Naive thymus-derived CD8-positive, alpha-beta T cell (primary cell): ENCODE data around the gene IL27RA. TPM values are rescaled to one million over a fixed set of nuclear protein-coding genes. Genes with fewer than 3 reads are reported as not detected.
"Not testable (repeated sequence)": the region's sequence is repeated elsewhere in the genome, so short reads cannot be mapped to it uniquely, and the experiment has no call there.

Experiments used
- ATAC-seq, 2 donors: fragments of 150-1000 bp; cut with Tn5 transposase in 1 of 2; sonication (Bioruptor Pico), chemical (Tn5 transposase) in 1 of 2; 1 replicate in 1 of 2; 2 replicates in 1 of 2; pipeline ENCODE4 v1.10.0; 2021; ENCODE audit warnings: mild to moderate bottlenecking in 2 of 2, moderate library complexity in 2 of 2
- POLR2A ChIA-PET: fragments of 350-600 bp; sonication (Branson Sonifier 250); formaldehyde crosslinking; loops from one replicate; lab custom pipeline; 2021; ENCODE audit warnings: antibody characterized with exemption; lab: Charles Lee
- DNase-seq, 10 donors: peaks; one replicate each; pipeline versions ENCODE4 v3.0.0 to v3.0.0-alpha.2; 2020 to 2022
- H3K27ac Mint-ChIP-seq, 10 donors: one replicate each; pipeline ENCODE4 v1.8.0; 2020 to 2022; ENCODE audit warnings: mild to moderate bottlenecking in 10 of 10, mixed read lengths in 10 of 10, moderate library complexity in 4 of 10, inconsistent platforms in 1 of 10
- H3K27me3 Mint-ChIP-seq, 5 donors: one replicate each; pipeline ENCODE4 v1.8.0; 2021 to 2022; ENCODE audit warnings: mixed read lengths in 5 of 5
- H3K36me3 Mint-ChIP-seq, 3 donors: one replicate each; pipeline ENCODE4 v1.8.0; 2020 to 2022; ENCODE audit warnings: mixed read lengths in 3 of 3, mild to moderate bottlenecking in 2 of 3, inconsistent platforms in 1 of 3
- H3K4me1 Mint-ChIP-seq, 4 donors: one replicate each; pipeline ENCODE4 v1.8.0; 2021 to 2022; ENCODE audit warnings: mixed read lengths in 4 of 4
- H3K4me3 Mint-ChIP-seq, 10 donors: one replicate each; pipeline ENCODE4 v1.8.0; 2020 to 2022; ENCODE audit warnings: mild to moderate bottlenecking in 10 of 10, mixed read lengths in 10 of 10, moderate library complexity in 6 of 10, inconsistent platforms in 1 of 10
- H3K9me3 Mint-ChIP-seq, 9 donors: one replicate each; pipeline ENCODE4 v1.8.0; 2020 to 2022; ENCODE audit warnings: mixed read lengths in 9 of 9, mild to moderate bottlenecking in 3 of 9, inconsistent platforms in 1 of 9, moderate library complexity in 1 of 9
- polyA plus RNA-seq, 3 donors: library from polyadenylated mRNA; unstranded; fragments of 300-500 nt; fragmentation: Illumina TruSeq; gene quantifications; one replicate each; pipeline ENCODE4 v1.2.3, GENCODE V29; 2021
- total RNA-seq, 8 experiments: library from RNA in 2 of 8; stranded (reverse) in 2 of 8; gene quantifications; one replicate each; pipeline ENCODE4 v1.2.3 and lab custom pipeline; 2021 to 2026

IL27RA gene
- total and polyA plus RNA-seq, 5 experiments from 2014 or later = 54.2 to 91.2 (median 54.7) TPM

DNA sequence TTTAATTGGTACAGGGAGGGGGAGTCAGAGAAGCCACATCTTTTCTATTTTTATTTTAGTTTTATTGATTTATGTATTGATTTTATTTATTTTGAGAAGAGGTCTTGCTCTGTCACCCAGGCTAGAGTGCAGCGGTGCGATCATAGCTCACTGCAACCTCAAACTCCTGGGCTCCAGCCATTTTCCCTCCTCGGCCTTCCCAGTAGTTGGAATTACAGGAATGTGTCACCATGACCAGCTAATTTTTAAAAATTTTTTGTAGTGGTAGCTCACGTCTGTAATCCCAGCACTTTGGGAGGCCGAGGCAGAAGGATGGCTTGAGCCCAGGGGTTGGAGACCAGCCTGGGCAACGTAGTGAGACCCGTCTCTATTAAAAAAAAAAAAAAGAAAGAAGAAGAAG, 4.1 kb downstream of the IL27RA start:
- no peaks in the 10 kb centered on the region for H3K27me3 Mint-ChIP-seq
- H3K27ac Mint-ChIP-seq = peak overlapping the region in 5 of 10 donors; percentile 27 to 80 (median 52)
- peaks cover 2 to 67% (median 3%) of the 10 kb centered on the region in 3 donors for H3K36me3 Mint-ChIP-seq
- DNase-seq = no peak
- ATAC-seq = no peak
- no peaks in the 10 kb centered on the region for H3K9me3 Mint-ChIP-seq
- peaks cover 12 to 46% (median 35%) of the 10 kb centered on the region in 4 donors for H3K4me1 Mint-ChIP-seq
- no peak overlapping the region for H3K4me3 Mint-ChIP-seq
- POLR2A ChIA-PET = interaction anchor here (0.7 kb wide), 3 partner anchors 46 to 131 kb away, joined by 3 to 6 read pairs (median 5); no protein-coding TSS in a partner anchor

GRCh38 chr19:14039181-14039580, 7.6 kb downstream of the IL27RA start:
- Mint-ChIP-seq H3K27ac (peak overlapping the region in 5 of 10 donors; percentile 29 to 78 (median 58)), H3K9me3 (no peaks in the 10 kb centered on the region), H3K36me3 (peaks cover 0 to 85% (median 6%) of the 10 kb centered on the region in 3 donors), H3K27me3 (no peaks in the 10 kb centered on the region), H3K4me1 (peaks cover 3 to 38% (median 19%) of the 10 kb centered on the region in 4 donors), H3K4me3 (no peak overlapping the region)
- ATAC-seq (no peak), DNase-seq (no peak)
- POLR2A ChIA-PET = interaction anchor here (0.7 kb wide), 1 partner anchor 10 kb away, joined by 4 read pairs; no protein-coding TSS in a partner anchor

DNA sequence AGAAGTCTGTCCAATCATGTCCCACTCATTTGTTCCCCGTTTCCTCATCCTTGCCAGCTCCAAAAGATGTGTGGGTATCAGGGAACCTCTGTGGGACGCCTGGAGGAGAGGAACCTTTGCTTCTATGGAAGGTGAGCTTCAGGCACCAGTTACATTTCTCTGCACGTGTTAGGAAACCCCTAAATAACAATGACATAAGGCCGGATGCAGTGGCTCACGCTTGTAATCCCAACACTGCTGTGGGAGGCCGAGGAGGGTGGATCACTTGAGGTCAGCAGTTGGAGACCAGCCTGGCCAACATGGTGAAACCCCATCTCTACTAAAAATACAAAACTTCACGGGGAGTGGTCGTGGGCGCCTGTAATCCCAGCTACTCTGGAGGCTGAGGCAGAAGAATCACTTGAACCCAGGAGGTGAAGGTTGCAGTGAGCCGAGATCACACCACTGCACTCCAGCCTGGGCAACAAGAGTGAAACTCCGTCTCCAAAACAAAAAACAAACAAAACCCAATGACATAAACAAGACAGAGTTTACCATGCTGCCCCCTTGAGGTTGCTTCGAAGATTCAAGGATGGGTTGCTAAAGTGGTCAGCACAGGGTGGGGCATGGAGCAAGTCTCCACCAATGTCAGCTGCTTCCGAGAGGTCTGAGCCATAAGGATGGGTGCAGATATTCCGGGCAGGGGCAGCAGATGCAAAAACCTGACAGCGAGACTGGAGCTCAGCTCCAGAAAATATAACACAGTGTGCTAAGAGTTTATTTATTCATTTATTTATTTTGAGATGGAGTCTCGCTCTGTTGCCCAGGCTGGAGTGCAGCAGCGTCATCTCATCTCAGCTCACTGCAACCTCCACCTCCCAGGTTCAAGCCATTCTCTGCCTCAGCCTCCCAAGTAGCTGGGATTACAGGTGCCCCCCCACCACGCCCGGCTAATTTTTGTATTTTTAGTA, 11.4 kb downstream of the IL27RA start:
- Mint-ChIP-seq H3K4me1 (peaks cover 2 to 25% (median 14%) of the 10 kb centered on the region in 4 donors), H3K4me3 (peak overlapping the region in 1 of 10 donors; percentile 48), H3K36me3 (peaks cover 0 to 88% (median 6%) of the 10 kb centered on the region in 3 donors), H3K27ac (peak overlapping the region; percentile 72 to 95 (median 87))
- POLR2A ChIA-PET = interaction anchor here (0.7 to 1.5 kb wide), 4 partner anchors 11 to 164 kb away, joined by 3 to 7 read pairs (median 4); partner anchors contain the start of gene IL27RA
- DNase-seq = peak in 7 of 10 donors; percentile 24 to 48 (median 37)
- H3K27me3 Mint-ChIP-seq, H3K9me3 Mint-ChIP-seq: not testable (repeated sequence)
- peak; percentile 54 to 70 for ATAC-seq

DNA sequence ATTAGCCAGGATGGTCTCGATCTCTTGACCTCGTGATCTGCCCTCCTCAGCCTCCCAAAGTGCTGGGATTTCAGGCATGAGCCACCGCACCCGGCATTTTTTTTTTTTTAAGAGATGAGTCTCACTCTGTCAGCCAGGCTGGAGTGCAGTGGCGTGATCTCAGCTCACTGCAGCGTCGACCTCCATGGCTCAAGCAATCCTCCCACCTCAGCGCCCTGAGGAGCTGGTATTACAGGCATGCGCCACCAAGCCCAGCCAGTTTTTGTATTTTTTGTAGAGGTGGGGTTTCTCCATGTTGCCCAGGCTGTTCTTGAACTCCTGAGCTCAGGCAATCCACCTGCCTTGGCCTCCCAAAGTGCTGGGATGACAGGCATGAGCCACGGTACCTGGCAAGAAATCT, 16.3 kb downstream of the IL27RA start:
- ATAC-seq, H3K4me3 Mint-ChIP-seq, H3K9me3 Mint-ChIP-seq, H3K27me3 Mint-ChIP-seq, DNase-seq, H3K27ac Mint-ChIP-seq: not testable (repeated sequence)
- Mint-ChIP-seq H3K4me1 (peaks cover 3 to 13% (median 9%) of the 10 kb centered on the region in 4 donors), H3K36me3 (peaks cover 0 to 87% (median 25%) of the 10 kb centered on the region in 3 donors)
- POLR2A ChIA-PET = interaction anchor here (0.7 to 1.7 kb wide), 6 partner anchors 16 to 167 kb away, joined by 3 to 5 read pairs (median 4); partner anchors contain the start of genes DCAF15, IL27RA and RFX1

DNA sequence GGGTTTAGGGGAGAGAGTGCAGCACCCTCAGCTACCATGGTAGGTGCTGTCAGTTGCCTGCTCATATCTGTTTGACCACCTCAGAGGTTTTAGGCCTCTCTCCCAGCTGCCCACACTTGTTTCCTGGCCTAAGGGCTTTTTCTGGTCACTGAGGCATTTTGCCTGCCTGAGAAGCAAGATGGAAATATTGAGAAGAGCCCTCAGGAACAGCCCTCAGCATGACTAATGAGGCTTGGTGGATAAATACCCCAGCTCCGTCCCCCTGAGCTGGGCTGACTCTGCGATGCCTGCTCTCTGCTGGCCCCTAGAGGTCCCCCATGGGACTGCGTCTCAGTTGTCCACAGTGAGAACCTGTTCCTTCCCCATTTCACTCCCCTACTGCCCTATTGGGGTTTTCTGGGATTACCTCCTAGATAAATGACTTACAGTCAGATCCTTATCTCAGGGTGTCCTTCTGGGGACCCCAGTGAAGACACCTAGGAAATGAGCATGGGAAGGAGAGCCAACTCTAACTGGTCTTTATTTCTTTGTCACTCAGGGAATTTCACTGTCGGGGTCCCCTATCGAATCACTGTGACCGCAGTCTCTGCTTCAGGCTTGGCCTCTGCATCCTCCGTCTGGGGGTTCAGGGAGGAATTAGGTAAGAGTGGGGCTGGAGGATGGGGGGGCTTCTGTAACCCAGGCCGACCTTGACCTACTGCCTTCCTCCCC, 17.0 kb downstream of the IL27RA start:
- no peak overlapping the region for H3K4me3 Mint-ChIP-seq
- DNase-seq (peak; percentile 54 to 81 (median 70)), ATAC-seq (peak; percentile 72 to 89)
- peaks cover 1 to 12% (median 7%) of the 10 kb centered on the region in 4 donors for H3K4me1 Mint-ChIP-seq
- H3K27ac Mint-ChIP-seq = peak overlapping the region in 8 of 10 donors; percentile 13 to 82 (median 72)
- peaks cover 0 to 88% (median 27%) of the 10 kb centered on the region in 3 donors for H3K36me3 Mint-ChIP-seq
- peaks cover 0 to 2% (median 0%) of the 10 kb centered on the region in 9 donors for H3K9me3 Mint-ChIP-seq
- H3K27me3 Mint-ChIP-seq = no peaks in the 10 kb centered on the region
- POLR2A ChIA-PET = interaction anchor here (0.7 to 1.7 kb wide), 7 partner anchors 17 to 259 kb away, joined by 3 to 5 read pairs (median 4); partner anchors contain the start of genes DCAF15, IL27RA and RFX1

GRCh38 chr19:14050512-14050911, 18.9 kb downstream of the IL27RA start:
- POLR2A ChIA-PET = interaction anchor here (0.6 to 0.7 kb wide), 2 partner anchors 276 to 301 kb away, joined by 4 to 5 read pairs; partner anchors contain the start of gene C19orf53
- peaks cover 3 to 19% (median 10%) of the 10 kb centered on the region in 4 donors for H3K4me1 Mint-ChIP-seq

DNA sequence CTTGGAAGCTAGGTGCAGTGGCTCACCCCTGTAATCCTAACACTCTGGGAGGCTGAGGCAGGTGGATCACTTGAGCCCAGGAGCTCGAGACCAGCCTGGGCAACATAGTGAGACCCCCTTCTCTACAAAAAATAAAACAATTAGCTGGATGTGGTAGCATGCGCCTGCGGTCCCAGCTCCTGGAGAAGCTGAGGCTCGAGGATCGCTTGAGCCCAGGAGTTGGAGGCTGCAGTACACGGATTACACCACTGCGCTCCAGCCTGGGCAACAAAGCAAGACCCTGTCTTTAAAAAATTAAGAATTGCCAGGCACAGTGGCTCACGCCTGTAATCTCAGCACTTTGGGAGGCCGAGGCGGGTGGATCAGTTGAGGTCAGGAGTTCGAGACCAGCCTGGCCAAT, 19.4 kb downstream of the IL27RA start:
- ATAC-seq, H3K27ac Mint-ChIP-seq, POLR2A ChIA-PET: not testable (repeated sequence)

More at GRCh38 chr19:14050512-14050911, 18.9 kb downstream of the IL27RA start:
- ATAC-seq = no peak
- Mint-ChIP-seq H3K4me3 (no peak overlapping the region), H3K27ac (peak overlapping the region in 4 of 10 donors; percentile 19 to 71 (median 51)), H3K27me3 (no peaks in the 10 kb centered on the region), H3K9me3 (peaks cover 0 to 2% (median 0%) of the 10 kb centered on the region in 9 donors), H3K36me3 (peaks cover 0 to 82% (median 27%) of the 10 kb centered on the region in 3 donors)
- DNase-seq = no peak

GRCh38 chr19:14051980-14052379, 20.4 kb downstream of the IL27RA start:
- DNase-seq (no peak), ATAC-seq (no peak)
- Mint-ChIP-seq H3K9me3 (peaks cover 0 to 2% (median 0%) of the 10 kb centered on the region in 9 donors), H3K4me1 (peaks cover 3 to 12% (median 8%) of the 10 kb centered on the region in 4 donors), H3K36me3 (peaks cover 0 to 68% (median 25%) of the 10 kb centered on the region in 3 donors), H3K27me3 (peaks cover 0 to 3% (median 0%) of the 10 kb centered on the region in 5 donors), H3K27ac (peak overlapping the region in 2 of 10 donors; percentile 65 to 88), H3K4me3 (no peak overlapping the region)
- POLR2A ChIA-PET = interaction anchor here (0.7 to 2.0 kb wide), 2 partner anchors 19 to 20 kb away, joined by 3 to 5 read pairs; partner anchors contain the start of gene IL27RA

More for the DNA sequence above, 19.4 kb downstream of the IL27RA start:
- H3K4me3 Mint-ChIP-seq, H3K27me3 Mint-ChIP-seq, DNase-seq, H3K9me3 Mint-ChIP-seq: not testable (repeated sequence)
- H3K4me1 Mint-ChIP-seq = peaks cover 1 to 19% (median 9%) of the 10 kb centered on the region in 4 donors
- peaks cover 0 to 77% (median 27%) of the 10 kb centered on the region in 3 donors for H3K36me3 Mint-ChIP-seq

- peaks cover 0 to 4% (median 0%) of the 10 kb centered on the region in 5 donors for H3K27me3 Mint-ChIP-seq
Observed at GRCh38 chr19:14052470-14052869, 20.9 kb downstream of the IL27RA start.

GRCh38 chr19:14053032-14053431, 21.5 kb downstream of the IL27RA start:
- H3K36me3 Mint-ChIP-seq = peaks cover 0 to 59% (median 25%) of the 10 kb centered on the region in 3 donors
- H3K27ac Mint-ChIP-seq = peak overlapping the region in 3 of 10 donors; percentile 37 to 85 (median 47)
- H3K27me3 Mint-ChIP-seq = peaks cover 0 to 9% (median 3%) of the 10 kb centered on the region in 5 donors
- H3K4me1 Mint-ChIP-seq = peaks cover 4 to 18% (median 12%) of the 10 kb centered on the region in 4 donors
- ATAC-seq (no peak), DNase-seq (no peak)
- POLR2A ChIA-PET = interaction anchor here (1.2 to 2.0 kb wide), 4 partner anchors 11 to 182 kb away, joined by 3 to 5 read pairs (median 3); partner anchors contain the start of genes IL27RA and RFX1
- H3K9me3 Mint-ChIP-seq = peaks cover 0 to 2% (median 0%) of the 10 kb centered on the region in 9 donors
- peak overlapping the region in 1 of 10 donors; percentile 55 for H3K4me3 Mint-ChIP-seq

More at GRCh38 chr19:14052470-14052869, 20.9 kb downstream of the IL27RA start:
- ATAC-seq (no peak), DNase-seq (no peak)
- POLR2A ChIA-PET = interaction anchor here (0.7 to 2.0 kb wide), 5 partner anchors 10 to 181 kb away, joined by 3 to 5 read pairs (median 3); partner anchors contain the start of genes IL27RA and RFX1
- peaks cover 0 to 64% (median 25%) of the 10 kb centered on the region in 3 donors for H3K36me3 Mint-ChIP-seq
- peaks cover 0 to 2% (median 0%) of the 10 kb centered on the region in 9 donors for H3K9me3 Mint-ChIP-seq
- H3K4me1 Mint-ChIP-seq = peaks cover 4 to 14% (median 8%) of the 10 kb centered on the region in 4 donors
- peak overlapping the region in 3 of 10 donors; percentile 43 to 88 (median 65) for H3K27ac Mint-ChIP-seq
- H3K4me3 Mint-ChIP-seq = no peak overlapping the region

GRCh38 chr19:14053500-14053899, 21.9 kb downstream of the IL27RA start:
- H3K27ac Mint-ChIP-seq = peak overlapping the region in 5 of 10 donors; percentile 40 to 75 (median 44)
- peaks cover 0 to 55% (median 22%) of the 10 kb centered on the region in 3 donors for H3K36me3 Mint-ChIP-seq
- ATAC-seq = no peak
- H3K4me1 Mint-ChIP-seq = peaks cover 5 to 21% (median 15%) of the 10 kb centered on the region in 4 donors
- no peak for DNase-seq
- H3K27me3 Mint-ChIP-seq = peaks cover 3 to 14% (median 8%) of the 10 kb centered on the region in 5 donors
- POLR2A ChIA-PET = interaction anchor here (1.2 to 2.0 kb wide), 4 partner anchors 11 to 182 kb away, joined by 3 to 5 read pairs (median 3); partner anchors contain the start of genes IL27RA and RFX1
- H3K9me3 Mint-ChIP-seq = peaks cover 0 to 2% (median 0%) of the 10 kb centered on the region in 9 donors
- H3K4me3 Mint-ChIP-seq = peak overlapping the region in 1 of 10 donors; percentile 55
